Upper lobe of left lung (tissue), 4 donors: ENCODE results near the gene AADACL2.

Experiments used
- POLR2AphosphoS5 ChIP-seq, 2 donors: sonication (generic); formaldehyde crosslinking; IDR thresholded peaks; one replicate each; pipeline ENCODE4 v1.5.1; 2017; ENCODE audit warnings: antibody characterized with exemption in 2 of 2
- TF ChIP-seq, protein P1 (sequence below), 6 experiments: fragments of 450-650 bp in 4 of 6; fragments of 200-600 bp in 2 of 6; sonication (generic) in 2 of 6; IDR thresholded peaks; one replicate each; pipeline ENCODE4 v1.5.1; 2016 to 2019; ENCODE audit warnings: antibody characterized with exemption in 6 of 6

DNA sequence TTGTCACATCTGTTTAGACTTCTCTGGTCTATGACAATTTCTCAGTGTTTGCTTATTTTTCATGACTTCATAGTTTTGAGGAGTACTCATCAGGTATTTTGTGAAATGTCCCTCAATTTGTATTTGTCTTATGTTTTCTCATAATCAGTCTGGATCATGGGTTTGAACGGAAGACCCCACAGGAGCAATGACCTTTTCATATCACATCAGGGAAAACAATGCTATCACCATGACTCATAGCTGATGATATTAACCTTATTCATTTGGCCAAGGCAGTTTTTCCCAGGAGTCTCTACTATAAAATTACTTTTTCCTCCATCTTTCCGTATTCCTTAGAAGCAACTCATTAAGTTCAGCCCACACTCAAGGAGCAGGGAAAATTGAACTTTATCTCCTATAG lies 32.7 kb downstream of the AADACL2 start:
- TF ChIP-seq, protein P1, sequence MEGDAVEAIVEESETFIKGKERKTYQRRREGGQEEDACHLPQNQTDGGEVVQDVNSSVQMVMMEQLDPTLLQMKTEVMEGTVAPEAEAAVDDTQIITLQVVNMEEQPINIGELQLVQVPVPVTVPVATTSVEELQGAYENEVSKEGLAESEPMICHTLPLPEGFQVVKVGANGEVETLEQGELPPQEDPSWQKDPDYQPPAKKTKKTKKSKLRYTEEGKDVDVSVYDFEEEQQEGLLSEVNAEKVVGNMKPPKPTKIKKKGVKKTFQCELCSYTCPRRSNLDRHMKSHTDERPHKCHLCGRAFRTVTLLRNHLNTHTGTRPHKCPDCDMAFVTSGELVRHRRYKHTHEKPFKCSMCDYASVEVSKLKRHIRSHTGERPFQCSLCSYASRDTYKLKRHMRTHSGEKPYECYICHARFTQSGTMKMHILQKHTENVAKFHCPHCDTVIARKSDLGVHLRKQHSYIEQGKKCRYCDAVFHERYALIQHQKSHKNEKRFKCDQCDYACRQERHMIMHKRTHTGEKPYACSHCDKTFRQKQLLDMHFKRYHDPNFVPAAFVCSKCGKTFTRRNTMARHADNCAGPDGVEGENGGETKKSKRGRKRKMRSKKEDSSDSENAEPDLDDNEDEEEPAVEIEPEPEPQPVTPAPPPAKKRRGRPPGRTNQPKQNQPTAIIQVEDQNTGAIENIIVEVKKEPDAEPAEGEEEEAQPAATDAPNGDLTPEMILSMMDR (IDR thresholded peaks at IDR 0.05): no peak
- no peak for TF ChIP-seq POLR2AphosphoS5 (IDR thresholded peaks at IDR 0.05)
